ENCODE results near the gene ENPP4.
A peak's percentile ranks its signal among the peaks of the same experiment; 100 is the strongest.
"Not testable (repeated sequence)": the region's sequence is repeated elsewhere in the genome, so short reads cannot be mapped to it uniquely, and the experiment has no call there.

Gene ENPP4

GRCh38 chr6:46129629-46130511, at the start of gene ENPP4:
Gene ENPP4, plus strand, starts transcription at chr6:46129989. Its CDS starts 9,595 bp downstream, at chr6:46139584.
- peak; percentile 94 for DNase-seq (ENCODE audit: low spot score)

- DNase-seq (ENCODE audit: low spot score) = no peak
These were observed 49.7 kb upstream of the ENPP4 start for GRCh38 chr6:46080111-46080510.

- DNase-seq (ENCODE audit: low spot score) = not testable (repeated sequence)
These were observed 44.1 kb upstream of the ENPP4 start for GRCh38 chr6:46085688-46086087.

GRCh38 chr6:46090115-46091079, 39.4 kb upstream of the ENPP4 start:
- DNase-seq (ENCODE audit: low spot score) = peak; percentile 72

- DNase-seq (ENCODE audit: low spot score) = no peak
These were observed 38.7 kb upstream of the ENPP4 start for GRCh38 chr6:46091080-46091478.

- no peak for DNase-seq (ENCODE audit: low spot score)
These were observed 34.5 kb upstream of the ENPP4 start for GRCh38 chr6:46095251-46095650.

- no peak for DNase-seq (ENCODE audit: low spot score)
These were observed 32.4 kb upstream of the ENPP4 start for GRCh38 chr6:46097366-46097765.

GRCh38 chr6:46098678-46099077, 31.1 kb upstream of the ENPP4 start:
- DNase-seq (ENCODE audit: low spot score) = peak; percentile 39

GRCh38 chr6:46099952-46100351, 29.8 kb upstream of the ENPP4 start:
- no peak for DNase-seq (ENCODE audit: low spot score)

GRCh38 chr6:46102123-46102522, 27.7 kb upstream of the ENPP4 start:
- DNase-seq (ENCODE audit: low spot score) = no peak

GRCh38 chr6:46103441-46104115, 26.2 kb upstream of the ENPP4 start:
- DNase-seq (ENCODE audit: low spot score) = no peak

- DNase-seq (ENCODE audit: low spot score) = no peak
These were observed 25.6 kb upstream of the ENPP4 start for GRCh38 chr6:46104209-46104608.

- DNase-seq (ENCODE audit: low spot score) = no peak
These were observed 24.2 kb upstream of the ENPP4 start for GRCh38 chr6:46105568-46105967.

GRCh38 chr6:46113370-46113769, 16.4 kb upstream of the ENPP4 start:
- DNase-seq (ENCODE audit: low spot score) = peak; percentile 47

- DNase-seq (ENCODE audit: low spot score) = no peak
These were observed 14.2 kb upstream of the ENPP4 start for GRCh38 chr6:46115634-46116033.

- DNase-seq (ENCODE audit: low spot score) = no peak
These were observed 13.5 kb upstream of the ENPP4 start for GRCh38 chr6:46116289-46116688.

GRCh38 chr6:46118157-46118556, 11.6 kb upstream of the ENPP4 start:
- no peak for DNase-seq (ENCODE audit: low spot score)

GRCh38 chr6:46118836-46119235, 11.0 kb upstream of the ENPP4 start:
- DNase-seq (ENCODE audit: low spot score) = no peak

GRCh38 chr6:46119679-46120078, 10.1 kb upstream of the ENPP4 start:
- not testable (repeated sequence) for DNase-seq (ENCODE audit: low spot score)

- no peak for DNase-seq (ENCODE audit: low spot score)
These were observed 1.3 kb upstream of the ENPP4 start for GRCh38 chr6:46128476-46128875.

GRCh38 chr6:46129291-46129628, 529 bp upstream of the ENPP4 start:
- DNase-seq (ENCODE audit: low spot score) = no peak

- DNase-seq (ENCODE audit: low spot score) = no peak
These were observed 877 bp downstream of the ENPP4 start for GRCh38 chr6:46130666-46131065.

Measured in LoVo (cell line).